Measurements from ENCODE around the gene DNAJC5G.

DNAJC5G gene, protein sequence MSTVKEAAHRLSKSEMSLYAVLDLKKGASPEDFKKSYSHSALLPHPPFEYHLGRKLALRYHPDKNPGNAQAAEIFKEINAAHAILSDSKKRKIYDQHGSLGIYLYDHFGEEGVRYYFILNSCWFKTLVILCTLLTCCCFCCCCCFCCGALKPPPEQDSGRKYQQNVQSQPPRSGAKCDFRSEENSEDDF

DNA sequence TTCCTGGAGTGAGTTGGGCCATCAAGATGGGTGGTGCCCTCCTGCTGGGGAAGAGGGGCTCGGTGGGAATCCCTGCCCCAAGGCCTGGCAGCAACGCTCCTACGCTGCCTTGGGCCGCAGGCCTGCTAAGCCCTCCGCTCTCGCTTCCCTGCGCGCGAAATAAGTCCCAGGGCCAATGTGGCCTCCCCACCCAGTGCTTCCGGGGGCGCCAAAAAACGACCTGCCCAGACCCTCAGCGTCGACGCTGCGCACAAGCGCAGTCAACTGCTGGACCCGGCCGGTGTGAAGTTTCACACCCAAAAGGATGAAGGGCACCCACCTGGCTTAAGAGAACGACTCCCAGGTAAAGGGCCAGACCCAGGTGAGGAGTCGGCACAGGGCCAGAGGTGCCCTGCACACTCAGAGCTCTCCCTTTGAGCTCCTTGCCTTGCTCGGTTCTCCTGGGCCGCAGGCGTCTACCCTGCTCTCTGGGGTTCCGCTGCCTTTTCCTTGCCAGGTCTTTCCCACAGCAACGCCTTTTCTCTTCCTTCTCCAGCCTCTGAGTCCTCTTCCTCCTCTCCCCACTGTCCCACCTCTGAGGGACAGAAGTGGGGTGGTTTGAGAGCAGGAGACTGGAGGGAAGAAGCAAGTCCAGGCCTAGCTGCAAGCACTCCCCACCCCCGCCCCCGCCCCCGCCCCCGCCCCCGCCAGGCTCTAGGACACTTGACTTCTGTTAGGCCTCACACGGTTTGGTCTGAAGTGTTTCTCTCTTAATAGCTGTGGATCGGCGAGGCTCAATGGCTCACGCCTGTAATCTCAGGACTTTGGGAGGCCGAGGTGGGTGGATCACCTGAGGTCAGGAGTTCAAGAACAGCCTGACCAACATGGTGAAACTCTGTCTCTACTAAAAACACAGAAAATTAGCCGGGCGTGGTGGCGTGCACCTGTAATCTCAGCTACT lies at the start of gene DNAJC5G:
DNAJC5G (plus strand) TSS at position 223 of the 940 bp plus-strand sequence. CDS start 1,296 bp downstream, outside the sequence.
- DNase-seq: no peak

DNA sequence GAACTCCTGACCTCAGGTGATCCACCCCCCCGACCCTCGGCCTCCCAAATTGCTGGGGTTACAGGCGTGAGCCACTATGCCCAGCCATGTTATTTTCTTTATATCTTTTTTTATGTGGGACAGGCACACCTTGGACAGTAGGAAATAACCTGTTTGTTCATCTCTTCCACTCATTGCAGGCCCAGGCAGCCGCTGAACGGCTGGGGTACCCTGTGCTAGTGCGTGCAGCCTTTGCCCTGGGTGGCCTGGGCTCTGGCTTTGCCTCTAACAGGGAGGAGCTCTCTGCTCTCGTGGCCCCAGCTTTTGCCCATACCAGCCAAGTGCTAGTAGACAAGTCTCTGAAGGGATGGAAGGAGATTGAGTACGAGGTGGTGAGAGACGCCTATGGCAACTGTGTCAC lies 49.7 kb upstream of the DNAJC5G start:
- DNase-seq: no peak

DNA sequence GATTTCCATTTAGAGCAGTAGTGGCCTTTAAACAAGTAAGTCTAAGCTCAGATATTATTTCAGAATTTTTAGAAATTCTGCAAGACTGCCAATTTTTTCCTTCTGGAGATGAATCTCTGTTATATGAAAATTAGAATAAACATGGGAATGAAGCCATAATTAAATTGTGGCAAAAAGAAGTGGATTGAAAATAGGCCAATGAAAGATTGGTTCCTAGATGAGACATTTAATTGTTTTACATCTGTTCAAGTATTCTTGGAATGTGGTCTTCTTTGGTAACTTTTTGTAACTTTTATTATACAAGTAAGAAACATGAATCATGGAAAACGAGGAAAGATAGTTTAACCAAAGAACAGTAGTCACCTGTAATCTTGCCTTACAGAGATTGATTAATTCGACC lies 47.7 kb upstream of the DNAJC5G start:
- DNase-seq: no peak

DNA sequence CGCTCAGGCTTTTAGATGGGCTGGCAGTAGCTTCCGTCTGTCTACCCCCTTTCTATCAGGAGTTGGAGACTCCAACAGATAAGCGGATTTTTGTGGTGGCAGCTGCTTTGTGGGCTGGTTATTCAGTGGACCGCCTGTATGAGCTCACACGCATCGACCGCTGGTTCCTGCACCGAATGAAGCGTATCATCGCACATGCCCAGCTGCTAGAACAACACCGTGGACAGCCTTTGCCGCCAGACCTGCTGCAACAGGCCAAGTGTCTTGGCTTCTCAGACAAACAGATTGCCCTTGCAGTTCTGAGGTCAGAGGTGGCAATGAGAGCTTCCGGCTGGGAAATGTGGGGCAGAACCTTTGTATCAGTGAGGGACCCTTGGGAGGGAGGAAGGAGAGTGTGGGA lies 43.3 kb upstream of the DNAJC5G start:
- no peak for DNase-seq

DNA sequence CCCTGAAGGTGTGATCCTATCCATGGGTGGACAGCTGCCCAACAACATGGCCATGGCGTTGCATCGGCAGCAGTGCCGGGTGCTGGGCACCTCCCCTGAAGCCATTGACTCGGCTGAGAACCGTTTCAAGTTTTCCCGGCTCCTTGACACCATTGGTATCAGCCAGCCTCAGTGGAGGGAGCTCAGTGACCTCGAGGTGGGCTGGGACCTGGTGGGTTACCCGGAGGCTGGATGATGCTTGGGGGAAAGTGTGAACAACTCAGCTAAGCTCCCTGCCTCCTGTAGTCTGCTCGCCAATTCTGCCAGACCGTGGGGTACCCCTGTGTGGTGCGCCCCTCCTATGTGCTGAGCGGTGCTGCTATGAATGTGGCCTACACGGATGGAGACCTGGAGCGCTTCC lies 41.9 kb upstream of the DNAJC5G start:
- no peak for DNase-seq

DNA sequence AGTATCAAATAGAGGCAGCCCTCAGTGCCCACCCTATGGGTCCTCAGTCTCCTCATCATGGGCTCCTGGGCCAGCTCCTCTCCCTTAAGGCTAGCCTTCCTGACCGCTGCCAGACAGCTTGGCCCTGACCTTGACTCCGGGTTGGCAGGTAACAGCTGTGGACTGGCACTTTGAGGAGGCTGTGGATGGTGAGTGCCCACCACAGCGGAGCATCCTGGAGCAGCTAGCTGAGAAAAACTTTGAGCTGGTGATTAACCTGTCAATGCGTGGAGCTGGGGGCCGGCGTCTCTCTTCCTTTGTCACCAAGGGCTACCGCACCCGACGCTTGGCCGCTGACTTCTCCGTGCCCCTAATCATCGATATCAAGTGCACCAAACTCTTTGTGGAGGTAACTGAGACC lies 39.1 kb upstream of the DNAJC5G start:
- no peak for DNase-seq

DNA sequence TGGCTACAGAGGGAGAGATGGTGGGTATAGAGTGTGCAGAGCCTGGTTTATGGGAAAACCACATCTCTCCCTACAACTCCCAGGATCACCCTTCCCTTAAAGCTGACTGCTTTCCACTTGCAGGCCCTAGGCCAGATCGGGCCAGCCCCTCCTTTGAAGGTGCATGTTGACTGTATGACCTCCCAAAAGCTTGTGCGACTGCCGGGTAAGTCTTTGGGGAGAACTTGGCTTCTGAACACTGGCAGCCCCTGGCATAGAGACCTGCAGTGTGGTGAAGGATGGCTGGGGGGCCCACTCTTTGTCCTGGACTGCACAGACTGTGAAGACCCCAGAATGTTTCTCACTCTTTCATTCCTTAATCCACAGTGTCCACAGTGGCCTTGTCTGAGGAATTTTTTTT lies 38.6 kb upstream of the DNAJC5G start:
- no peak for DNase-seq

DNA sequence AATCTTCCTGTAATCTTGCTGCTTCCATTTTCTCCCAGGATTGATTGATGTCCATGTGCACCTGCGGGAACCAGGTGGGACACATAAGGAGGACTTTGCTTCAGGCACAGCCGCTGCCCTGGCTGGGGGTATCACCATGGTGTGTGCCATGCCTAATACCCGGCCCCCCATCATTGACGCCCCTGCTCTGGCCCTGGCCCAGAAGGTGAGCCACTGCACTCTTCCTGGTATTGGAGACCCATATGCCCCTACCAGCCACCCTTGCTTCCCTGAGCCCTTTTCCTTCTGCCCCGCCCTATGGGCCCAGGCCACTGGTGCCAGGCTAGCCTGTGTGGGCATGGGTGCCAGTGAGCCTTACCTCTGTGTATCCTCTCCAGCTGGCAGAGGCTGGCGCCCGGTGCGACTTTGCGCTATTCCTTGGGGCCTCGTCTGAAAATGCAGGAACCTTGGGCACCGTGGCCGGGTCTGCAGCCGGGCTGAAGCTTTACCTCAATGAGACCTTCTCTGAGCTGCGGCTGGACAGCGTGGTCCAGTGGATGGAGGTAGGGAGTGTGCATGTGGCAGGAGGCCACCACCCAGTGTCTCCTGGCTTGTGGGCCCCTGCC lies 37.8 kb upstream of the DNAJC5G start:
- DNase-seq: no peak

DNA sequence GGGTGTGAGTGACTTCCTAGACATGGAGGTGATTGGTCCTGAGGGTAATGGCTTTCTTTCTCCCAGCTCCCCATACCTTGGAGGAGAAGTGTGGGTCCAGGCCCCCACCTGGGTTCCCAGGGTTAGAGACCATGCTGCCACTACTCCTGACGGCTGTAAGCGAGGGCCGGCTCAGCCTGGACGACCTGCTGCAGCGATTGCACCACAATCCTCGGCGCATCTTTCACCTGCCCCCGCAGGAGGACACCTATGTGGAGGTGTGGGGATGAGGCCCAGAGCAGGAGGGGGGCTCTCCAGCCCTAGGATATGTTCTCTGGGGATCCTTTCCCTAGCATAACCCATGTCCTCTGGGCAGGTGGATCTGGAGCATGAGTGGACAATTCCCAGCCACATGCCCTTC lies 36.3 kb upstream of the DNAJC5G start:
- no peak for DNase-seq

DNA sequence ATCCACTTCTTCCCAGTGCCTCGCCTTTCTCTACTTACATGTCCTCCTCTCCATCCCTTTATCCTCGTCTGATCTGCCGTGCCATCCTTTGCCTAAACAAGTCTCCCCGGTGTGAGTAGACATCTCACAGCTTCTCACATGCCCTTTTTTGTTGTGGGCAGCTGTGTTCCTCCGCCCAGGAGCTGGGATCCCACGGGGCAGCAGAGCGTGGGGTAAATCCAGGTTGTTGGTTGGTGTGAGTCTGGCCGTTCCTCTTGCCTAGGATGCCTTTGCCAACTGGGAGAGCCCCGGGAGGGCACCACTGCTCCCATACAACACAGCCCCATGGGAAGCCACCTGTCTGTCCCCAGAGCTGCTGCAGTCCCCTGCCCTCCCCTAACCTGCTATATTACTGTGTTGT lies 34.8 kb upstream of the DNAJC5G start:
- no peak for DNase-seq

DNA sequence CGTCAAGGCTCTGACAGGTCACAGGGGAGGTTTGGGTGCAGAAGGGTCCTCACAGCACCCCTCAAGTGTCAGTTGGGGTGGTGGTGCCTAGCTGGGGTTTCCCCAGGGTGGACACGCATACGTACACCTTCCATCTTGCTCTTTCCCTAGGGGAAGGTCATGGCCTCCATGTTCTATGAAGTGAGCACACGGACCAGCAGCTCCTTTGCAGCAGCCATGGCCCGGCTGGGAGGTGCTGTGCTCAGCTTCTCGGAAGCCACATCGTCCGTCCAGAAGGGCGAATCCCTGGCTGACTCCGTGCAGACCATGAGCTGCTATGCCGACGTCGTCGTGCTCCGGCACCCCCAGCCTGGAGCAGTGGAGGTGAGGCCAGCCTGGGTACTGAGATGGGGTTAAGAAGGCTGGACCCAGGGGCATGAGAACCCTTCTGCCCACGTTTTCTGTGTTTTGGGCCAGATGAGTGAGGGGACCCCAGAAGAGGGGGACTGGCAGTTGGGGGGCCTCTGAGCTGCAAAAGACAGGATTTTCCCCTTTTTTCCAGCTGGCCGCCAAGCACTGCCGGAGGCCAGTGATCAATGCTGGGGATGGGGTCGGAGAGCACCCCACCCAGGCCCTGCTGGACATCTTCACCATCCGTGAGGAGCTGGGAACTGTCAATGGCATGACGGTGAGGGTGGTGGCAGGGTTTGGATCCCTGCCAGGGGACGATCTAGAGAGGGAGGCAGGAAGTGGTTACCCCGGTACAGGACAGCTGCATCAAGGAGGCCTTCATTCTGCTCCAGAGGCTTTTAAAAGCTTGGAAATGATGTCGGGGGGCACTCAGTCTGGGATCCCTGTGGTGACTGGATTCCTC lies 33.2 kb upstream of the DNAJC5G start:
- no peak for DNase-seq

DNA sequence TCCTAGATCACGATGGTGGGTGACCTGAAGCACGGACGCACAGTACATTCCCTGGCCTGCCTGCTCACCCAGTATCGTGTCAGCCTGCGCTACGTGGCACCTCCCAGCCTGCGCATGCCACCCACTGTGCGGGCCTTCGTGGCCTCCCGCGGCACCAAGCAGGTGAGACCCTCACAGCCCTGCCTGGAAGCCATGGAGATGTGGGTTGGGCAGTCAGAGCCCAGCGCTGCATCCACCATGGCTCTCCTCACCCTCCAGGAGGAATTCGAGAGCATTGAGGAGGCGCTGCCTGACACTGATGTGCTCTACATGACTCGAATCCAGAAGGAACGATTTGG lies 32.6 kb upstream of the DNAJC5G start:
- no peak for DNase-seq

DNA sequence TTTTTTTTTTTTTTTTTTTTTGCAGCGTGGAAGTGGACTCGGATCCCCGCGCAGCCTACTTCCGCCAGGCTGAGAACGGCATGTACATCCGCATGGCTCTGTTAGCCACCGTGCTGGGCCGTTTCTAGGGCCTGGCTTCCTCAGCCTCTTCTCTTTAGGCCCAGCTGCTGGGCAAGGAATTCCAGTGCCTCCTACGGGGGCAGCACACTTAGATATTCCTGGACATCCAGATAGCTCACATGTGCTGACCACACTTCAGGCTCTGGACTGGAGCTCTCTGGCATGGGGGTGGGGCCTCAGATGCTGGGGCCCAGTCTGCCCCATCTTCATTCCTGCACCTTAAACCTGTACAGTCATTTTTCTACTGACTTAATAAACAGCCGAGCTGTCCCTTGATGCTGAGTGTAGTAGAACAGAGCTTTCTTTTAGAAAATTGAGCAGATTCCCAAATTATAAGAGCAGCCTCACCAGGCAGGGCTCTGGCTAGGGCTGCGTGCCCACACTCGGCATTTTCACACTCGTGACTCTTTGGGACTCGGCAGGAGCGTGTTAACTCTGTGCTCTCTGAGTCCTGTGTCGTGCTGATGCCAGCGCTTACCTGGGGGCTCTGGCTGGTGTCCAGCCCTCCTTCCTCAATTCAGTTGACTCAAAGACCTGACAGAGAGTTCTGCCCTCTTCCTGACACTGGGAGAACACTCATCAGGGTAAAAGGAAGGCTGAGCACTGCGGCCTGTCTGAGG lies 31.7 kb upstream of the DNAJC5G start:
- DNase-seq: no peak

DNA sequence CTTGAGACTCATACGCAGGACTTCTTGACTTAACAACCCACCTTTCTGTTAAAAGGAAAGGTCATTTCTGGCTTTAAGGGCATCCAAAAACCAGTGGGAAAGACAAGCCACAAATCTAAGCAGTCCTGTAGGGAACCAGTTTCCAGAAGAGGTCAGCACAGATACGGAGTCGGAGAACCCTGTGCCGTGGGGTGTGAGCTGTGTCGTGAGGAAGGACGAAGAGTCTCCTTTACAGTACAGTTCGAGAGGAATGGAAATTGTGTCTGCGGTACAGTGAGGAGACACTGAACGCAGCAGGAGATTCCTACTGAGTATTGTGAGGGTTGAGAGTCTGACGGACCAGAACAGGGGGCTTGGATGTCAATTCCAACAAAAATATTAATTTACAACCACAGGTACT lies 30.1 kb upstream of the DNAJC5G start:
- no peak for DNase-seq

DNA sequence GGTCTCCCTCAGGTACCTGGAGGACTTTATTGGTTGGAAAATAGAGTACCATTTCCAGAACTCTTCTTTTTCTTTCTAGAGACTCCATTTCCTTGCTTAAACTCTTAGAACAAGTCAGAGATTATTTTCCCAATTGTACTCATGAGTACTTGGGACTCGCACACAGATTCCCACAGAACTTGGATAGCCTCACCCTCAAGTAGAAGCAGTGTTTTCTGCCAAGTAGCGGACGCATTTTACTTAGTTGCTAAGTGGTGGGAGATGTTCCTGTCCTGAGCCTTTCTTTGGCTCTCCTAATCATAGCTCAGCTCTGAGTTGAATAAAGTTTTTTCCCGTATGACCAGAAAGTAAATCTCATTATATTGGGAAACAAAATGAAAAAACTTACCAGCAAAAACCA lies 29.6 kb upstream of the DNAJC5G start:
- DNase-seq: no peak

DNA sequence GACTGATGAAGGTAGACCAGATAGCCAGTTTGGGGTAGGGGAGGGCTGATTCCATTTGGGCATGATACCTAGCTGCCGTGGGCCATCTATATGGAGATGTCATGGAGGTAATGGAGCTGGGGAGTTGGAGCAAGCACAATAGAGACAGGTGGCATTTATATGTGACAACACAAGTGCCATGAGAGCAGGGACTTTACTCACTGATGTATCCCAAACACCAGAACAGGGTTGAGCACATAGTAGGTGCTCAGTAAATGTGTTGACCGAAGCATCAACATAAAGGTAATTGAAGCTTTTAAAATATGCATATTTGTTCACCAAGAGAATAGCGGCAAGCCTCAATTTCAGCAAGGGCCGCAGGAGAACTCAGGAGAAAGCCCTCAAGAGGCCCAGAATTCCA lies 27.3 kb upstream of the DNAJC5G start:
- DNase-seq: no peak

DNA sequence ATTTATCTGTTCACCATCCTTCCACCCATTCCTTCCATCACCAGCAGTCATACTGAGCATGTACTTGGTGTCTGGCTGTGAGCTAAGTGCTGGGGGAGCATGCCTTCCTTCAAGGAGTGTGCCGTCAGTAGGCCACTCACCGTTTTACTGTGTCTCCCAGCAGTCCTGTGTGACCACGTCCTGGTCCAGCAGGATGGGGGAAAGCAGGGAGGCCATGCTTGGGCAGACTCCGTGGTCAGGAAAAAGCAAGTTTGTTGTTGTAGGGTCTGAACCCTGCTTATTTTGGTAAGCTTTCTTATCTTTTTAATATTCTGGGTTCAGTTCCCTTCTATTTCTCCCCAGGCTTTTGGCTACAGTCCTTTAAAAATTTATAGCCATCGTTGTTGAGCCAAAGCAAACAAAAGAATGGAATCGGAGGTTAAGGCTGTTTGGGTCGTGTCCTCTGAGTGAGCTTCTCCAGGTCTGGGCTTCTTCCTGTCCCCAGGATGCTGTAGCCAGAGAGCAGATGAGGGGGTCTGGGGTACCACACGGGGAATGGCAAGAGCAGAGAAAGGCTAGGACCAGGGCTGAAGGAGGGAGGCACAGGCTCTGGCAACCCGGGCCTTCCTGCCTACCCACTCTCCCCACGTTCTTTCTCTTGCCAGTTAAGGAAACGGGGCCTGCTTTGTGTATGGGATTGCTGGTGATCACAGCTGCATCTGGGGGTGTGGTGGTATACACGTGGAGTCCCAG lies 25.9 kb upstream of the DNAJC5G start:
- no peak for DNase-seq

DNA sequence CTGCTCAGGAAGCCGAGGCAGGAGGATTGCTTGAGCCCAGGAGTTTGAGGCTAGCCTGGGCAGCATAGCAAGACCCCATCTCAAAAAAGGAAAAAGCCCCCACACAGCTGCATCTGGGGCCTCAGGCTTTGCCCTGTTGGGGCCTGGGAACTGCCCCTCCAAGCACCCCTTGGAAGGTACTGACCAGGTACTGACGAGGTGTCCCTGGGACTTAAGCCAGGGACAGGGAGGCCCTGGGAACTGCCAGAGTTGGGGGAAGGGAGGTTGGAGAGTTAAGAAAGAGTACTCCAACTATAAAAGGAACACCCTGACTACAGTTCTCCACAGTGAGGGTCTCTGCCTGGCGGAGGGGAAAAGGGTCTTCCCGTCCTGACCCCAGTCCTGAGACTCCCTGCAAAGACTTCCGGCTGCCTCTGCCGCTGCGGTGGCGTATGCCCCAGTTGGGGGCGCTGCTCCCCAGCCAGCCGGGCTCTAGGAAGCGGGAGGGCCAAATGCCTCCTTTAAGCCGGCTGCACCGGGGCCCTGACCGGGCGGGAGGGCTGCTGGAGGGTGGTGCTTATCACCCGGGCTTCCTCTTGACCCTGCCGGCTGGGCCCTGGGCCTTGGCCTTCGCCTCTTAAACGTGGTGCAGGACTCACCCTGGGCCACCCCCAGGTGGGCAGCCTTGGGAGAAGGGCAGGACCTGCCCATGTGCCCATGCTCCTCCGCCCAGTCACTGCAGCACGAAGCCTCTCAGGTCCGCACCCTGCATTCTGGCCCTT lies 25.2 kb upstream of the DNAJC5G start:
- DNase-seq: no peak

DNA sequence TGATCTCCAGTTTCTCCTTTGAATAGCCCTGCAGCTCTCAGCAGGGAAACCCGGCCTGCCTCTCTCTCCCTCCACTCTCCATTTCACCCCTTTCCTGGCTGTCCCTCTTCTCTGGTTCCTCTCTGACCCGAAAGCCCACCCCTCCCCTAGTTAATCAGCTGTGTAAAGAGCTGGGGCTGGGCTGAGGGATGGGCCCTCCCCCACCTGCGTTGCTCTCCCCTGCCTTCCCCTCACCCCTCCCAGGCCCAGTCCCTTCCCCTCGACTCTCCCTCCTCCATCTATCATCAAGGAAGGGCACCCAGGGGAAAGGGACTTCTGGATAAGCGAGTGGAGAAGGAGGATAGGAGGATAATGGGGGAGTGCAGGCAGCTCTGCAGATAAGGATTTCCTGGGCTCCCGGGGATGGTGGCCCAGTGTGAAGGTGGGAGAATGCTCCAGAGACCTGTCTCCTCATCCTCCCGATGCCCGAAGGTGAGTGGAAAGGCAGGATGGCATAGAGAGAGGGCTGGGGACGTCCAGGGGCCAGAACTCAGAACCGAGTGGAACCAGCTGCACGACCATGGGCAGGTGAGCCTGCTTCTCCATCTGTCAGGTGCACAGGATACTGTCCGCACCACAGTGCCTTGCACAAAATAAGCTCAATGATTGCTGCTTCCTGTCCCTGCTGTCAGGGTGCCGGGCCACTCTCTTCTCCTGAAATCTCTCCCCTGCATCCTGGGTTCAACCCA lies 24.4 kb upstream of the DNAJC5G start:
- DNase-seq: no peak

DNA sequence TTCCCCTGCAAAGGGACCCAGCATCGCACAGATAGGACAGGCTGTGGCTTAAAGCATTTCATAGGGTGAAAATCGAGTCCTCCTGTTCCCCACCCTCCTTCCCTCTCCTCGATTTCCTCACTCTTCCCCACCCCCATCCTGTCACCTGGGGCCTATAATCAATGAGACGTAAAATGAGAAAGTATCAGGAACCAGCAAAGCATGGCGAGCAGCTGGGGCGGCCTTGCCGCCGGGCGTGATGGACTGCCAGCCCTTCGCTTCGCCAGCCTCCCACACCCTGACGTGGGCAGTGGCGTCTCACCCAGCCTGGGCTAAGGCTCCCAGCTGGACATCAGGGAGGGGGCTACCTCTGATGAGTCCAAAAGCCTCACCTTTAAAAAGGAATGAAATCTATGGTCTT lies 23.5 kb upstream of the DNAJC5G start:
- no peak for DNase-seq
